Measurements from ENCODE around the gene CACNA2D4.

DNA sequence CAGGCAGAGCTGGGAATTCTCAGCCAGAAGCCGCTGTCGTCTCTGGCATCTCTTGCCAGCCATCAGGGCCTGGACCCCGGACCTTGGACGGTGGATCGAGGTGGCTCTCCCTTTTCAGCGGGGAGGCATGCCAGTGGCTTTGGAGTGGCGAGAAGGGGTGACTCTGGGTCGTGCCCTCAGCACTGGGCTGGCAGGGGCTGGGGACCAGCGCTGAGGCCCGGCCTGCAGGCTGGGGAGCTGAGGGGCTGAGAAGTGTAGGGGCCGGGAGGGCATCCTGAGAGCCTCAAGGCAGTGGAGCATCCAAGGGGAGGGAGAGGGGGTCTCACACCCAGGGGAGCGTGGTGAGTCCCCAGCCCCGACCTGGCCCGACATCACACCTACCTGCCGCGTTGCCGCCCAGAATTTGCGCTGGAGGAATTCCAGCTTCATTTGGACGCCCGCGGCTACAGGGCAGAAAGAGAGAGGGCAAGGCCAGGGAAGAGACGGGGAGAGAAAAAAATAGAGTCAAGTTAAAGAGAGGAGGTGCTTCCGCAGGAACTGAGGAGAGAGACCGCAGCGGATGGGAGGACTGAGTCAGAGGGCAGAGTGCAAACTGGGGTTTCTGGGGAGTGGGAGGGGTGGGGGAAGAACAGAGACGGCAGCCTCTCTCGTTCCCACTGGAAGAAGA is 107.0 kb downstream of the CACNA2D4 start:
- TF ChIP-seq, protein P1, sequence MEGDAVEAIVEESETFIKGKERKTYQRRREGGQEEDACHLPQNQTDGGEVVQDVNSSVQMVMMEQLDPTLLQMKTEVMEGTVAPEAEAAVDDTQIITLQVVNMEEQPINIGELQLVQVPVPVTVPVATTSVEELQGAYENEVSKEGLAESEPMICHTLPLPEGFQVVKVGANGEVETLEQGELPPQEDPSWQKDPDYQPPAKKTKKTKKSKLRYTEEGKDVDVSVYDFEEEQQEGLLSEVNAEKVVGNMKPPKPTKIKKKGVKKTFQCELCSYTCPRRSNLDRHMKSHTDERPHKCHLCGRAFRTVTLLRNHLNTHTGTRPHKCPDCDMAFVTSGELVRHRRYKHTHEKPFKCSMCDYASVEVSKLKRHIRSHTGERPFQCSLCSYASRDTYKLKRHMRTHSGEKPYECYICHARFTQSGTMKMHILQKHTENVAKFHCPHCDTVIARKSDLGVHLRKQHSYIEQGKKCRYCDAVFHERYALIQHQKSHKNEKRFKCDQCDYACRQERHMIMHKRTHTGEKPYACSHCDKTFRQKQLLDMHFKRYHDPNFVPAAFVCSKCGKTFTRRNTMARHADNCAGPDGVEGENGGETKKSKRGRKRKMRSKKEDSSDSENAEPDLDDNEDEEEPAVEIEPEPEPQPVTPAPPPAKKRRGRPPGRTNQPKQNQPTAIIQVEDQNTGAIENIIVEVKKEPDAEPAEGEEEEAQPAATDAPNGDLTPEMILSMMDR (IDR thresholded peaks at IDR 0.05), result no peak
- TF ChIP-seq POLR2A (IDR thresholded peaks at IDR 0.05), result no peak

Measured in gastroesophageal sphincter (tissue), 3 donors.